ENCODE measurements around the gene PLCG2.

- TF ChIP-seq CTCF (IDR thresholded peaks at IDR 0.05; ENCODE audit: insufficient read depth, low read length, poor library complexity, severe bottlenecking) (no peak), EZH2phosphoT487 (conservative IDR thresholded peaks at IDR 0.05; ENCODE audit: low read length) (no peak)
These were observed 109.7 kb downstream of the PLCG2 start for GRCh38 chr16:81888520-81889394.
